ENCODE results near the gene ATP5MC3.

Gene ATP5MC3

GRCh38 chr2:175156534-175156933, 25.0 kb downstream of the ATP5MC3 start:
- Histone ChIP-seq H2BK120ac (ENCODE audit: low read depth, low read length) (no peak overlapping the region), H3K23ac (ENCODE audit: low read length) (no peak overlapping the region), H3K27ac (ENCODE audit: low read depth, low read length) (no peak overlapping the region), H3K56ac (ENCODE audit: low read length) (no peak overlapping the region), H3K4me2 (ENCODE audit: low read length) (no peak overlapping the region), H2BK5ac (ENCODE audit: low read length) (no peak overlapping the region), H3K4me3 (ENCODE audit: low read length) (no peak overlapping the region), H3K9ac (ENCODE audit: low read length) (no peak overlapping the region), H3K79me2 (ENCODE audit: control insufficient read depth, insufficient read depth, low read length) (peaks cover 53% of the 10 kb centered on the region), H3K79me1 (ENCODE audit: low read length) (peaks cover 7% of the 10 kb centered on the region), H4K8ac (ENCODE audit: low read depth, low read length) (no peak overlapping the region), H3K4me1 (ENCODE audit: control insufficient read depth, low read depth, low read length) (no peaks in the 10 kb centered on the region), H4K5ac (ENCODE audit: low read length) (no peak overlapping the region), H3K27me3 (ENCODE audit: insufficient read depth, low read length, poor library complexity) (no peaks in the 10 kb centered on the region), H3K36me3 (ENCODE audit: control insufficient read depth, insufficient read depth, low read length) (no peaks in the 10 kb centered on the region), H3K4ac (ENCODE audit: low read depth, low read length) (no peak overlapping the region), H3K18ac (ENCODE audit: low read length) (no peak overlapping the region), H2BK15ac (replicated peaks; ENCODE audit: low read depth) (no peak overlapping the region), H2AK5ac (ENCODE audit: low read length) (no peak overlapping the region)
- WGBS (ENCODE audit: extremely low coverage, insufficient coverage, low lambda C conversion rate) = 100% methylated on average over 1 of the region's 5 CpGs
- DNase-seq = peak; percentile 21

- Histone ChIP-seq H4K5ac (ENCODE audit: low read length) (no peak overlapping the region), H2BK15ac (replicated peaks; ENCODE audit: low read depth) (no peak overlapping the region), H3K4me1 (ENCODE audit: control insufficient read depth, low read depth, low read length) (no peaks in the 10 kb centered on the region), H3K27me3 (ENCODE audit: insufficient read depth, low read length, poor library complexity) (no peaks in the 10 kb centered on the region), H2BK5ac (ENCODE audit: low read length) (no peak overlapping the region), H2AK5ac (ENCODE audit: low read length) (no peak overlapping the region), H3K23ac (ENCODE audit: low read length) (no peak overlapping the region), H3K27ac (ENCODE audit: low read depth, low read length) (no peak overlapping the region), H3K79me2 (ENCODE audit: control insufficient read depth, insufficient read depth, low read length) (peaks cover 45% of the 10 kb centered on the region), H3K9ac (ENCODE audit: low read length) (no peak overlapping the region), H3K56ac (ENCODE audit: low read length) (no peak overlapping the region), H3K18ac (ENCODE audit: low read length) (no peak overlapping the region), H4K8ac (ENCODE audit: low read depth, low read length) (no peak overlapping the region), H3K79me1 (ENCODE audit: low read length) (peaks cover 8% of the 10 kb centered on the region), H2BK120ac (ENCODE audit: low read depth, low read length) (no peak overlapping the region), H3K36me3 (ENCODE audit: control insufficient read depth, insufficient read depth, low read length) (no peaks in the 10 kb centered on the region), H3K4ac (ENCODE audit: low read depth, low read length) (no peak overlapping the region), H3K4me2 (ENCODE audit: low read length) (no peak overlapping the region), H3K4me3 (ENCODE audit: low read length) (no peak overlapping the region)
- no peak for DNase-seq
Measured at GRCh38 chr2:175154661-175155082, 26.8 kb downstream of the ATP5MC3 start.

- DNase-seq = no peak
- peaks cover 13% of the 10 kb centered on the region for H3K79me1 ChIP-seq (ENCODE audit: low read length)
- H3K4me3 ChIP-seq (ENCODE audit: low read length) = no peak overlapping the region
- H3K4me1 ChIP-seq (ENCODE audit: control insufficient read depth, low read depth, low read length) = peaks cover 2% of the 10 kb centered on the region
- no peak overlapping the region for H3K56ac ChIP-seq (ENCODE audit: low read length)
- H3K79me2 ChIP-seq (ENCODE audit: control insufficient read depth, insufficient read depth, low read length) = peaks cover 40% of the 10 kb centered on the region
- no peak overlapping the region for H3K27ac ChIP-seq (ENCODE audit: low read depth, low read length)
- no peaks in the 10 kb centered on the region for H3K36me3 ChIP-seq (ENCODE audit: control insufficient read depth, insufficient read depth, low read length)
- H2BK5ac ChIP-seq (ENCODE audit: low read length) = no peak overlapping the region
- H3K4ac ChIP-seq (ENCODE audit: low read depth, low read length) = no peak overlapping the region
- no peaks in the 10 kb centered on the region for H3K27me3 ChIP-seq (ENCODE audit: insufficient read depth, low read length, poor library complexity)
- H4K8ac ChIP-seq (ENCODE audit: low read depth, low read length) = no peak overlapping the region
- WGBS (ENCODE audit: extremely low coverage, insufficient coverage, low lambda C conversion rate) = no CpG with 5 or more reads among the region's 2 CpGs
- H2BK15ac ChIP-seq (replicated peaks; ENCODE audit: low read depth) = no peak overlapping the region
- H3K18ac ChIP-seq (ENCODE audit: low read length) = no peak overlapping the region
- H3K23ac ChIP-seq (ENCODE audit: low read length) = no peak overlapping the region
- H2BK120ac ChIP-seq (ENCODE audit: low read depth, low read length) = no peak overlapping the region
- H4K5ac ChIP-seq (ENCODE audit: low read length) = no peak overlapping the region
- no peak overlapping the region for H2AK5ac ChIP-seq (ENCODE audit: low read length)
- no peak overlapping the region for H3K4me2 ChIP-seq (ENCODE audit: low read length)
- H3K9ac ChIP-seq (ENCODE audit: low read length) = no peak overlapping the region
Measured at GRCh38 chr2:175152242-175152641, 29.3 kb downstream of the ATP5MC3 start.

- H3K23ac ChIP-seq (ENCODE audit: low read length) = no peak overlapping the region
- H4K8ac ChIP-seq (ENCODE audit: low read depth, low read length) = no peak overlapping the region
- H2AK5ac ChIP-seq (ENCODE audit: low read length) = no peak overlapping the region
- H3K27ac ChIP-seq (ENCODE audit: low read depth, low read length) = no peak overlapping the region
- H3K18ac ChIP-seq (ENCODE audit: low read length) = no peak overlapping the region
- H3K36me3 ChIP-seq (ENCODE audit: control insufficient read depth, insufficient read depth, low read length) = no peaks in the 10 kb centered on the region
- no peak overlapping the region for H3K56ac ChIP-seq (ENCODE audit: low read length)
- no CpG with 5 or more reads among the region's 1 CpG for WGBS (ENCODE audit: extremely low coverage, insufficient coverage, low lambda C conversion rate)
- H3K9ac ChIP-seq (ENCODE audit: low read length) = no peak overlapping the region
- H2BK15ac ChIP-seq (replicated peaks; ENCODE audit: low read depth) = no peak overlapping the region
- no peak overlapping the region for H3K4me3 ChIP-seq (ENCODE audit: low read length)
- H3K4me2 ChIP-seq (ENCODE audit: low read length) = no peak overlapping the region
- DNase-seq = no peak
- no peak overlapping the region for H3K4ac ChIP-seq (ENCODE audit: low read depth, low read length)
- no peak overlapping the region for H2BK5ac ChIP-seq (ENCODE audit: low read length)
- H3K79me1 ChIP-seq (ENCODE audit: low read length) = peaks cover 11% of the 10 kb centered on the region
- no peaks in the 10 kb centered on the region for H3K27me3 ChIP-seq (ENCODE audit: insufficient read depth, low read length, poor library complexity)
- no peak overlapping the region for H4K5ac ChIP-seq (ENCODE audit: low read length)
- H3K4me1 ChIP-seq (ENCODE audit: control insufficient read depth, low read depth, low read length) = peaks cover 2% of the 10 kb centered on the region
- no peak overlapping the region for H2BK120ac ChIP-seq (ENCODE audit: low read depth, low read length)
- H3K79me2 ChIP-seq (ENCODE audit: control insufficient read depth, insufficient read depth, low read length) = peaks cover 36% of the 10 kb centered on the region
Measured at GRCh38 chr2:175151791-175152190, 29.7 kb downstream of the ATP5MC3 start.

- Histone ChIP-seq H3K79me1 (ENCODE audit: low read length) (peaks cover 15% of the 10 kb centered on the region), H3K4me2 (ENCODE audit: low read length) (no peak overlapping the region), H3K79me2 (ENCODE audit: control insufficient read depth, insufficient read depth, low read length) (peaks cover 31% of the 10 kb centered on the region), H3K4me3 (ENCODE audit: low read length) (no peak overlapping the region), H3K4ac (ENCODE audit: low read depth, low read length) (no peak overlapping the region), H2BK120ac (ENCODE audit: low read depth, low read length) (no peak overlapping the region), H3K27ac (ENCODE audit: low read depth, low read length) (no peak overlapping the region), H3K4me1 (ENCODE audit: control insufficient read depth, low read depth, low read length) (peaks cover 2% of the 10 kb centered on the region), H3K9ac (ENCODE audit: low read length) (no peak overlapping the region), H3K56ac (ENCODE audit: low read length) (no peak overlapping the region), H2BK15ac (replicated peaks; ENCODE audit: low read depth) (no peak overlapping the region), H3K36me3 (ENCODE audit: control insufficient read depth, insufficient read depth, low read length) (no peaks in the 10 kb centered on the region), H3K27me3 (ENCODE audit: insufficient read depth, low read length, poor library complexity) (no peaks in the 10 kb centered on the region), H3K18ac (ENCODE audit: low read length) (no peak overlapping the region), H2BK5ac (ENCODE audit: low read length) (no peak overlapping the region), H4K8ac (ENCODE audit: low read depth, low read length) (no peak overlapping the region), H2AK5ac (ENCODE audit: low read length) (no peak overlapping the region), H4K5ac (ENCODE audit: low read length) (no peak overlapping the region), H3K23ac (ENCODE audit: low read length) (no peak overlapping the region)
- WGBS (ENCODE audit: extremely low coverage, insufficient coverage, low lambda C conversion rate) = no CpG with 5 or more reads among the region's 4 CpGs
- DNase-seq = no peak
Measured at GRCh38 chr2:175147186-175147585, 34.3 kb downstream of the ATP5MC3 start.

GRCh38 chr2:175143678-175144077, 37.8 kb downstream of the ATP5MC3 start:
- no peak overlapping the region for H3K27ac ChIP-seq (ENCODE audit: low read depth, low read length)
- no peak overlapping the region for H2BK15ac ChIP-seq (replicated peaks; ENCODE audit: low read depth)
- H3K9ac ChIP-seq (ENCODE audit: low read length) = no peak overlapping the region
- no peaks in the 10 kb centered on the region for H3K36me3 ChIP-seq (ENCODE audit: control insufficient read depth, insufficient read depth, low read length)
- H3K27me3 ChIP-seq (ENCODE audit: insufficient read depth, low read length, poor library complexity) = no peaks in the 10 kb centered on the region
- H4K8ac ChIP-seq (ENCODE audit: low read depth, low read length) = no peak overlapping the region
- H2BK5ac ChIP-seq (ENCODE audit: low read length) = no peak overlapping the region
- no peak overlapping the region for H2AK5ac ChIP-seq (ENCODE audit: low read length)
- H3K79me1 ChIP-seq (ENCODE audit: low read length) = peaks cover 16% of the 10 kb centered on the region
- peaks cover 2% of the 10 kb centered on the region for H3K4me1 ChIP-seq (ENCODE audit: control insufficient read depth, low read depth, low read length)
- DNase-seq = no peak
- H2BK120ac ChIP-seq (ENCODE audit: low read depth, low read length) = no peak overlapping the region
- no peak overlapping the region for H4K5ac ChIP-seq (ENCODE audit: low read length)
- peaks cover 27% of the 10 kb centered on the region for H3K79me2 ChIP-seq (ENCODE audit: control insufficient read depth, insufficient read depth, low read length)
- no peak overlapping the region for H3K18ac ChIP-seq (ENCODE audit: low read length)
- WGBS (ENCODE audit: extremely low coverage, insufficient coverage, low lambda C conversion rate) = no CpG with 5 or more reads among the region's 2 CpGs
- H3K4me2 ChIP-seq (ENCODE audit: low read length) = no peak overlapping the region
- H3K56ac ChIP-seq (ENCODE audit: low read length) = no peak overlapping the region
- H3K4me3 ChIP-seq (ENCODE audit: low read length) = no peak overlapping the region
- H3K4ac ChIP-seq (ENCODE audit: low read depth, low read length) = no peak overlapping the region
- H3K23ac ChIP-seq (ENCODE audit: low read length) = no peak overlapping the region
